Activated CD4-positive, CD25-positive, alpha-beta regulatory T cell (primary cell): Measurements from ENCODE around the gene ABLIM1.

Source experiments
- DNase-seq, 4 experiments: peaks; one replicate each; lab custom pipeline; 2025; lab: John Stamatoyannopoulos, UW

Gene ABLIM1

GRCh38 chr10:114458216-114458920, 199.7 kb downstream of the ABLIM1 start:
- DNase-seq = no peak

- DNase-seq = no peak
These were observed 204.5 kb downstream of the ABLIM1 start for GRCh38 chr10:114453576-114453975.

DNA sequence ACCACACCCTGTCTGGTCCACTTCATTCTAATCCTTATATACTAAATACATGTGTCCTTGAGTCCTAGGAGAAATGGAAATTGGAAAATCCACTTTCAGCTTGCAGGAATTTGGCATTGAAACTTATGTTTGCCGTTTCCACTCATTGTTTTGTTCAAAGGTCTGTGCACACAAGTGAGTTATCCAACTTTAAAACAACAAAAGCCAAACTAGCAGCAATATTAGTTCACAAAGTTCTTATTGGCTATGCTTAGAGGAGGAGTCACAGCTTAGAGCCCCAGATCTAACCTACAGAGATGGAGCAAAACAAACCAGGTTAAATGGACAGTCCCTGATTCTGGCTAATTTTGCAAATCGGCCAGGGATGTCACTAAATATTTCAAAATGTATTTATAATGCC, 209.2 kb downstream of the ABLIM1 start:
- no peak for DNase-seq

DNA sequence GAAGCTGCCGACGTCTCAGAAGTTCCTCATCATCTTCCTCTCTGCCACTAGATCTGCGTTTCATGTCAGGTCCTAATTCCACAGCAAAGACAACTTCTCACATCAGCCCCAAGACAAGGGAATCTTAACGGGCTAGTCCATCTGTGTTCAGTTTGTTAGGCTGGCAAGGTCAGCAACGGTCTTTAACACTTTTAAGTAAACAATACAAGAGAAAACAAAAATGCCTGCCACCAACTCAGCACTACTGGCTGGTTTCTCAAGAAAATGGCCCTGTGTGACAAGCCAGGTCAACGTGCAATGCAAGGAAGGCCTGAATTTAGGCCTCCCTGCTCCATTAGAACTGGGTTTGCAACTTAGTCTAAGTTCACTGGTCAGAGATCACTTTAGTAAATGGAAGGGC, 212.7 kb downstream of the ABLIM1 start:
- DNase-seq = no peak

DNA sequence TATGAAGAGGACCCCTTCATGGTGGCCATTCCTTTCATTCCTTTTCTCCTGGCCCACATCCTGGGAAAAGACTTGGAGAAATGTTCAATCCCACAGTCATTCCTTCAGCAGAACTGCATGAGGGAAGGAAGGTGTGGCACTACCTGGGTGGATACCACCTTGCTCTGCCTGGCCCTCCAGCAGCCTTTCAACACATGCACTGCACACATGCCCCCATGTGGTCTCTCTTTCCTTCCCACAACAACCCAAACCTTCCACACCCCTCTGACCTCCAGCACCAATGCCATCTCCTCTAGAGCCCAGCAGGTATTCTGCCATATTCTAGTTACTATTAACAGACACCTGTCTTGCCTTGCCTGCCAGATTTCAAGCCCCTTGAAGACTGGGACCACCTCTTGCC, 213.3 kb downstream of the ABLIM1 start:
- no peak for DNase-seq

DNA sequence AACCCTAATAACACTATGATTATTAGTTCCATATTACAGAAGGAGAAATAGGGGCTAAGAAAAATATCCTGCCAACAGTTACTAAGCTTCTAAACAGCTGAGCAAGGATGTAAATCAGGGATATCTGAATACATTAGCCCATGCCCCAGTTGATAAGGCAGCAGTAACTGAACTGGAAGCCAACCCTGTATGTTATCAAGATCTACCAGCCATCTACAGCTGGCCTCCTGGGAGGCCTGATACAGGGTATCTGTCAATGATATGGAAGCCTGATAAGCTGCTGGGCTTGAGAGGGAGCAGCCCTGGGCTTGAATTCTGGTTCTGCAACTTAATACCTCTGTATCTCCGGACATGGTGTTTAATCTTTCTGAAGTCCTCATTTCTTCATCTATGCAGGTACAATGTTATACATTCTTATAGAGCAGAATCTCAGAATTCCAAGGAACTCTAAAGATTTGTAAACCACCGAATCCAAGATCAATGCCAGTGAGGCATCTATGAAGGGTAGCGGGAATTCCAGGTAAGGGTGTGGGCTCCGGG, 215.9 kb downstream of the ABLIM1 start:
- no peak for DNase-seq

DNA sequence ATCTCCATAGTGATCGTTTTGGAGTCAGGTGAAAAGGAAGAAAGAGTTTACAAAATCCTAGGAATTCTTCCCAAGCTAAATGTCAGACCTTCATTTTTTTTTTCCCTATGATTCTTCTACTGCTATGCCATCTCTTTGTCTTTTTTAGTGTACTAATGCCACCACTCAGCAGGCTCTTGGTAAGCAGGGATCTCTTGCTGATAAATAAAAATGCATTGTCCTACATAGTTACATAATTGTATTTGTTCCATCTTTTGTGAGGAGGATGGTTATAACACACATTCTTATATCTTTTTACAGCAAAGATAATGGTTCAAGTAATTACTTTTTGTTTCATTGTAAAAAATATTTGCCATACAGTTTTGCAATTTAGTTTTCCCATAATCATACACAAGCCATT, 217.0 kb downstream of the ABLIM1 start:
- no peak for DNase-seq

GRCh38 chr10:114437473-114438292, 220.4 kb downstream of the ABLIM1 start:
- no peak for DNase-seq

DNA sequence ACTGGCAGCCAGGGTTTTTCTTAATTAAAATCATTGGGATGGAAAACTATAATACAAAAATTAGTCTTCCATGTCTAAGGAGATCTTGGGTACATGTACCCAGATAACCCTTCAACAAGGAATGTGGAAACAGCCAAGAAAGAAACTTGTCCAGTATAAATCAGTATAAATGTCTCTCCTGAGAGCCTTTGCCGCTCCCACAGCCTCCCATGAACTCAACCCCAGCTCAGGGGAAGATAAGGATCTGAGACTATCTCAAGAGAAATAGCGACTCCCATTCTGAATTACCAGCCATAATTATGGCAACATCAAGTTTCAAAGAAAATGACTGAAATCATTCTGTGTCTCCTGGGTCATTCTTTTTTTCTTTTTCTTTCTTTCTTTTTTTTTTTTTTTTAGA, 221.1 kb downstream of the ABLIM1 start:
- DNase-seq = no peak

GRCh38 chr10:114432566-114433093, 225.4 kb downstream of the ABLIM1 start:
- no peak for DNase-seq

DNA sequence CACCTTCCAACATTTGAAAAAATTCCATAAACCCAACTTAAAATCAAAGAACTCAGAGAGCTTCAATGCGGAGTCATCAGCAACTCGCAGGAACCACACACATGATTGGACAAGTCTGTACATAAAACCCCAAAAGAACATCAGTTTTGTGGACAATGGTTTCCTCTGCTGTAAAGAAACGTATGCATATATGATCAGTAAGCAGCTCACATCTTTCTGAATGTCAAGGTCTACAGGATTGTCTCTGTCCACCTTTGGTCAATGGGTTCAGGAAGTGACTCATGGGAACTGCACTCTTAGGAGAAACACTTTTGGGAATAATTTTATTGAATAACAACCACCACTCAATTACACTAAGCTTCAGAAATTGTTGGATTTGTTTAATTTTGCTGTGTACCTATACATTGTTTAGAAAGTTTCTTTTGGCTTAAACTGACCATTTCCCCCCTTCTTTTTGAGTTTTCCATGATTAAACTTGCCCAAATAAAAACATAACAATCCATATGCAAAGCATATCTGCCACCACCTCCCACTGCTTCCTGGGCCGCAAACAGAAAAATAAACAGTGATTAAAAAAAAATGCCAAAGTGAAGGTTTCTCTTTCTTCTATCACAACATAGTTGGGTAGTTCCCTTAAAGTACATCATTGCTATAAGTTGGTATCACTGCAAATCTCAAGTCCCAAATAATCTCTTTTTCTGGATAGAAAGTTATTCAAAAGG, 226.5 kb downstream of the ABLIM1 start:
- DNase-seq = no peak

- DNase-seq = no peak
These were observed 227.2 kb downstream of the ABLIM1 start for GRCh38 chr10:114430688-114431413.

GRCh38 chr10:114429581-114430335, 228.3 kb downstream of the ABLIM1 start:
- DNase-seq = no peak

- no peak for DNase-seq
These were observed 230.8 kb downstream of the ABLIM1 start for GRCh38 chr10:114427124-114427852.

DNA sequence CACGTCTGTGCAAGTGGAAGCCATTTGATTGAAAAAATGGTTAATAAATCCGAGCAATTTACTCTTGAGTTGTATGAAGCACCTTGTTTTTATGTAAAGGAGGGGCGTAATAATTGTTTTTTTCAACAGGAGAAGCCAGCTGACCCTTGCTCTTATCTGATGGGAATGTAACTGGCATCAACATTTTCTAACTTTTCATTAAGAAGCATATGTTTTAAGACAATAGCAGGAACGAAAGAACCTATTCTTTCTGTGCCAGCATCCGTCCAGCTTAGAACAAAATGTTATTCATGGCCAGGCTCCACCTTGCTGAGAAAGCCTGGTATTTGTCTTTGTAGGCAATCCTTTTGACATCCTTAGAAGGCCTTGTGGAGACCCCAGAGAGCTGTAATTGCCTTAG, 231.6 kb downstream of the ABLIM1 start:
- no peak for DNase-seq

- no peak for DNase-seq
These were observed 237.1 kb downstream of the ABLIM1 start for GRCh38 chr10:114420811-114421485.

DNA sequence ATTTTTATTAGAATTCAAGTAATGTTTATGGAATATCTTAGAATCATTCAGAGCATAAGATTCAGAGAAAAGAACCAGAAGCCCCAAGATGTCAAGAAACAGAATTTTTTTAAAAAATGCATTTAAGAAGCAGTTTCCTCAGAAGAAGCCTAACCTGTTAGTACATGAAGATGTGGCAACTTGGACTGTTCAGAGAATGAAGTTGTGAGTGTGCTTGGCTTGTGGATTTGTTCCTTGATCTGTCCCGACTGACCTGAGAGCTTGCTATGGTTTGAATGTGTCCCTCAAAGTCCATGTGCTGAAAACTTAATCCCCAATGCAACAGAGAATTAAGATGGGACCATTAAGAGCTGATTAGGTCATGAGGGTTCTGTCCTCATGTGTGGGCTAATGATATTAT, 240.0 kb downstream of the ABLIM1 start:
- no peak for DNase-seq

DNA sequence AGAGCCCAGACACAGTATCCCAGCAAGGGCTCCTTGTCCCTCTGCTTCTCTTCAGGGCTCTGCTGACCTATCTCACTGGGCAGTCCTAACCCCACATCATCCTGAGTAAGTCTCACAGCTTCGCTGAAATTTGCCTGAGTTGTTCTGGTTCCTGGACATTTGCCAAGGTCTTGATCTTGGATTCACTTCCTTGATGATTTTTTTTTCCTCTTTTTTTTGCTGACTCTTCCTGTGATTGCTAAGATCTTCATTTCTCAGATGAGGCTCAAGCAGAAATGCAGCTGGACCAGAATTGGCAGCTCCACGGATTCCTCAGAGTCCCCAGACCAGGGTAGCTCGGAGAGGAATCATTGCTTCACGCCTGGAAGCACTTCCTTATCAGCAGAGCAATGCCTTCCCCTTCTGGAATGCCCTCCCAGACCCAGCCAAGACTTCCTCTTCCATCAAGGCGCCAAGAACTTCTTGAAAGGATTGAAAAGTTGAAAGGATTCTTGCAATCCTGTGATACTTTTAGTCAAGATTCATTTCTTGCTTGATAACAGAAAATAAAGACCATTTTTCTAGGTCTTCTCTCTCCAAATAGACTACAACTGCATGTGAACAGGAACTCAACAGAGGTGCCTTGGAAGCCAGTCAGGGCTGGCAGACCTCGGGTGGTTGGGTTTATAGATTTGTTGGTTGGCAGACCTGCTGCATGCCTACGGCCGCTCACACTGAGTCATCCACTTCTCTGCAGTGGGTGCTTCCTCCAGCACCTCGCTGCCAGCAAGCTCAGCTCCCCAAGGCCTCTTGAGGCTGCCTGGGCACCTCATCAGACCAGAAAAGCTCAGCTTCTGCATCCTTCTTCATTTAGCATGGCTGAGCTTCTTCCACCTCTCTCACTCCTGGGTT, 244.9 kb downstream of the ABLIM1 start:
- DNase-seq = no peak
